Esophagus muscularis mucosa (tissue), 4 donors: Measurements from ENCODE around the gene ENTPD6. TPM values are rescaled to one million over a fixed set of nuclear protein-coding genes. Genes with fewer than 3 reads are reported as not detected.
A peak's percentile ranks its signal among the peaks of the same experiment; 100 is the strongest.

Source experiments
- DNase-seq: peaks from one replicate; pipeline ENCODE4 v3.0.0-alpha.2; 2017; ENCODE audit errors: extremely low spot score
- H3K27ac ChIP-seq, 4 donors: fragments of 200-600 bp; sonication (generic); replicated peaks in 1 of 4; 1 replicate in 3 of 4; 2 replicates in 1 of 4; pipeline ENCODE4 v1.5.1; 2016 to 2019; ENCODE audit warnings: mild to moderate bottlenecking in 1 of 4
- H3K27me3 ChIP-seq, 4 donors: fragments of 200-600 bp; sonication (generic); one replicate each; pipeline versions ENCODE4 v1.5.1 to v1.6.0; 2016 to 2019
- H3K36me3 ChIP-seq, 4 donors: fragments of 200-600 bp; sonication (generic); one replicate each; pipeline ENCODE4 v1.5.1; 2016 to 2019
- H3K4me1 ChIP-seq, 4 donors: fragments of 200-600 bp; sonication (generic); one replicate each; pipeline ENCODE4 v1.5.1; 2016 to 2019
- H3K4me3 ChIP-seq, 4 donors: fragments of 200-600 bp; sonication (generic); 1 replicate in 2 of 4; 2 replicates in 2 of 4; pipeline ENCODE4 v1.5.1; 2016 to 2019; ENCODE audit warnings: mild to moderate bottlenecking in 4 of 4, moderate library complexity in 1 of 4
- H3K9me3 ChIP-seq, 4 donors: fragments of 200-600 bp; sonication (generic); 1 replicate in 3 of 4; 2 replicates in 1 of 4; pipeline ENCODE4 v1.5.1; 2016 to 2019
- CTCF ChIP-seq, 3 experiments: fragments of 200-600 bp in 2 of 3; fragments of 450-650 bp in 1 of 3; sonication (generic) in 2 of 3; IDR thresholded peaks; one replicate each; pipeline ENCODE4 v1.5.1; 2017 to 2019; ENCODE audit warnings: antibody characterized with exemption in 3 of 3, mild to moderate bottlenecking in 2 of 3, moderate library complexity in 1 of 3
- EP300 ChIP-seq: sonication (generic); formaldehyde crosslinking; IDR thresholded peaks from one replicate; pipeline ENCODE4 v1.6.1; 2017; ENCODE audit warnings: antibody characterized with exemption
- POLR2A ChIP-seq: fragments of 450-650 bp; IDR thresholded peaks from one replicate; pipeline ENCODE4 v1.6.1; 2017; ENCODE audit warnings: antibody characterized with exemption, moderate library complexity, mild to moderate bottlenecking, low read depth
- POLR2AphosphoS5 ChIP-seq, 2 donors: sonication (generic); formaldehyde crosslinking; IDR thresholded peaks; one replicate each; pipeline ENCODE4 v1.6.1; 2017; ENCODE audit warnings: antibody characterized with exemption in 2 of 2
- WGBS: methylation state at CpG from one replicate; pipeline ENCODE4 v1.1.5; 2018; 5-methylcytosine and 5-hydroxymethylcytosine counted together
- intact Hi-C: fragments of 100-400 bp; cut with DNase I; formaldehyde crosslinking; loops from one replicate; pipeline ENCODE4 v1.15.1; 2023
- total RNA-seq, 4 donors: library from RNA; depleted of rRNA; stranded (reverse); fragments of >200 nt; gene quantifications; one replicate each; pipeline versions ENCODE4 v1.1.0 to v1.2.1, GENCODE V29; 2016

Gene ENTPD6
- total RNA-seq, 4 donors from 2014 or later = 39.0 to 44.1 (median 43.5) TPM

GRCh38 chr20:25272223-25273000 lies 76.9 kb downstream of the ENTPD6 start:
- Histone ChIP-seq H3K4me3 (no peak overlapping the region), H3K36me3 (peaks cover 30 to 84% (median 80%) of the 10 kb centered on the region in 4 donors), H3K4me1 (peaks cover 49 to 85% (median 69%) of the 10 kb centered on the region in 4 donors), H3K27me3 (no peaks in the 10 kb centered on the region), H3K27ac (peak overlapping the region; percentile 79 to 86 (median 84)), H3K9me3 (no peaks in the 10 kb centered on the region)
- 80% methylated on average over 19 of the region's 19 CpGs for WGBS
- no peak for DNase-seq
- intact Hi-C loops = no loop called here
- TF ChIP-seq POLR2AphosphoS5 (IDR thresholded peaks at IDR 0.05) (peak in 1 of 2 donors; percentile 49), EP300 (no peak)

DNA sequence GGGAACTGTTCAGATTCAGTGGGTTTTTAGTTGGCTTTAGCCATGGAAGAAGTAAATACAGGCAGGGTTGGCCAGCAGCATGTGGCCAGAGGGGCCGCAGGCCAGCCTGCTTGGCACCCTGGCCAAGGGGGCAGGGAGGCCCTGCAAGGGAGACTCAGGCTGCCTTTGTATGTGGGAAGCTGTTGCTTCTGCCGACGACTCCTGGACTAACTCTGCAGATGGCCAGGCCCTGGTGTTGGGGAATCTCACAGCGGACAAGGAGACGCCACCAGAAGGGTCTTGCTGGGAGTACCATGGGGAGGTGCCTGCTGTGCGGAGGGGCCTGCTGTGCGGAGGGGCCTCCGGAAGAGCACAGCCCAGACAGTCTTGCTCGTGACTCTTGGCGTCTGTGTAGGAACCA lies 77.5 kb downstream of the ENTPD6 start:
- Histone ChIP-seq H3K27ac (peak overlapping the region; percentile 79 to 86 (median 84)), H3K4me1 (peaks cover 53 to 83% (median 71%) of the 10 kb centered on the region in 4 donors), H3K9me3 (no peaks in the 10 kb centered on the region), H3K36me3 (peaks cover 30 to 90% (median 86%) of the 10 kb centered on the region in 4 donors), H3K27me3 (no peaks in the 10 kb centered on the region), H3K4me3 (no peak overlapping the region)
- WGBS = 73% methylated on average over 9 of the region's 10 CpGs
- no peak for DNase-seq
- intact Hi-C loops = no loop called here
- TF ChIP-seq POLR2A (no peak), EP300 (no peak), CTCF (IDR thresholded peaks at IDR 0.05) (no peak), POLR2AphosphoS5 (IDR thresholded peaks at IDR 0.05) (no peak)

DNA sequence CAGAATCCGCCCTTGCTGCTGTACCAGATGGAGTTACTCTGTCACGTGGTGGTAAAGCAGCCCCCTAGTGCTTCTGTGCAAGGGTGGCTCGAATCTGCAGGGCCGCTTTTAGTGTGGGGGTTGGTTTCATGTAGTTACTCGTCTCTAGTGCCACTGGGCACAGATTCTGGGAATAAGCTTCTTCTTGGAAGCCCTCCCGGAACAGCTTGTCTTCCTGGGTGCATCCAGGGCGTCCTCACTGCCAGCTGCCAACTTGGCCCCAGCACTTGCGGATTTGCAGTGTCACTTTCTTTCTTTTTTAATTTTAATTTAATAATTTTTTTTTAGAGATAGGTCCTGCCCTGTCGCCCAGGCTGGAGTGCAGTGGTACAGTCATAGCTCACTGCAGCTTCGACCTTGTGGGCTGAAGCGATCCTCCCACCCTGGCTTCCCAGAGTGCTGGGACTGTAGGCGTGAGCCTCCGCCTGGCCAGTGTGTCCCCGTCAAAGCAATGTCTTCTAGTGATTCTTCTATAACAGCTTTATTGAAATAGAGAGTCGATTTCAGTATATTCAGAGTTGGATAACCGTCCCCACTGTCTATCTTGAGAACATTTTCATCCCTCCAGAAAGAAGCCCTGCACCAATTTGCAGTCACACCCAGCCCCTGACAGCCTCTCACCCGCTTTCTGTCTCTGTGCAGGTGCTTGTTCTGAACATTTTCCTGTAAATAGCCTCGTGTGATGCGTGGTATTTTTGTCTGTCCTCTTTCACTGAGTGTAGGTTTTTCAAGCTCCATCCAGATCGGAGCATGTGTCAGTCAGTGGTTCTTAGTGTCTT lies 78.2 kb downstream of the ENTPD6 start:
- no peak for TF ChIP-seq CTCF (IDR thresholded peaks at IDR 0.05)
- TF ChIP-seq EP300 = peak; percentile 90
- TF ChIP-seq POLR2AphosphoS5 (IDR thresholded peaks at IDR 0.05) = peak; percentile 63 to 70
- 71% methylated on average over 18 of the region's 20 CpGs for WGBS
- intact Hi-C loops = no loop called here
- Histone ChIP-seq H3K4me3 (peak overlapping the region in 1 of 4 donors; percentile 1), H3K36me3 (peaks cover 37 to 97% (median 93%) of the 10 kb centered on the region in 4 donors), H3K27me3 (no peaks in the 10 kb centered on the region), H3K9me3 (no peaks in the 10 kb centered on the region), H3K27ac (peak overlapping the region; percentile 79 to 86 (median 84)), H3K4me1 (peaks cover 54 to 80% (median 68%) of the 10 kb centered on the region in 4 donors)
- no peak for DNase-seq

GRCh38 chr20:25274481-25274880 lies 79.0 kb downstream of the ENTPD6 start:
- H3K9me3 ChIP-seq = no peaks in the 10 kb centered on the region

More at GRCh38 chr20:25274481-25274880, 79.0 kb downstream of the ENTPD6 start:
- no peak for DNase-seq
- Histone ChIP-seq H3K36me3 (peaks cover 38 to 98% (median 94%) of the 10 kb centered on the region in 4 donors), H3K27me3 (no peaks in the 10 kb centered on the region), H3K4me3 (no peak overlapping the region), H3K27ac (peak overlapping the region; percentile 79 to 86 (median 84)), H3K4me1 (peaks cover 54 to 78% (median 68%) of the 10 kb centered on the region in 4 donors)
- intact Hi-C loops = no loop called here
- TF ChIP-seq POLR2A (no peak), POLR2AphosphoS5 (IDR thresholded peaks at IDR 0.05) (no peak), CTCF (IDR thresholded peaks at IDR 0.05) (no peak), EP300 (no peak)
- 92% methylated on average over 9 of the region's 20 CpGs for WGBS
